GM12864 (cell line): ENCODE results near the gene ALG12.

Source experiments
- DNase-seq: peaks from one replicate; pipeline ENCODE4 v3.0.0-alpha.2; 2011; ENCODE audit warnings: low read depth
- H3K4me3 ChIP-seq: 2 replicates; pipeline ENCODE4 v1.5.1; 2011; ENCODE audit warnings: mild to moderate bottlenecking, low read depth, low read length, control low read depth
- TF ChIP-seq, protein P1 (sequence below): IDR thresholded peaks from 2 replicates; pipeline ENCODE4 v1.5.1; 2011; ENCODE audit warnings: low read depth, mild to moderate bottlenecking, moderate library complexity, low read length, control low read depth, inconsistent platforms; ENCODE audit errors: missing control alignments

Gene ALG12

DNA sequence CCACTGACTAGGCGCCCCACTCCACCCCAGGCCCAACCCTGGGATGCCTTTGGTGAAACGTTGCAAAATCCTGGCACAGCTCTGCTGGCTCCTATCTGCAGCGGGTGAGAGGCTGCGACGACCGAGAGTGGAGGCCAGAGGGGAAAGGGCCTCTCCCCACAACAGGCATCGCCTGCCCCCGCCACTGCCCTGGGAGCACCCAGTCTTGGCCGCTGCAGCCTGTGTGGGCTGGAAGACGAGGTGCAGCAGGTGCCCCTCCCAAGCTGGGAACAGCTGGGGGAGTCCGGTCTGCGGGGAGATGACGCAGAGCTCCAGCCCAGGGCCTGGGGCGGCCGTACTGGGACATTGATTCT, 38.2 kb upstream of the ALG12 start:
- DNase-seq = no peak
- H3K4me3 ChIP-seq = no peak overlapping the region
- TF ChIP-seq, protein P1, sequence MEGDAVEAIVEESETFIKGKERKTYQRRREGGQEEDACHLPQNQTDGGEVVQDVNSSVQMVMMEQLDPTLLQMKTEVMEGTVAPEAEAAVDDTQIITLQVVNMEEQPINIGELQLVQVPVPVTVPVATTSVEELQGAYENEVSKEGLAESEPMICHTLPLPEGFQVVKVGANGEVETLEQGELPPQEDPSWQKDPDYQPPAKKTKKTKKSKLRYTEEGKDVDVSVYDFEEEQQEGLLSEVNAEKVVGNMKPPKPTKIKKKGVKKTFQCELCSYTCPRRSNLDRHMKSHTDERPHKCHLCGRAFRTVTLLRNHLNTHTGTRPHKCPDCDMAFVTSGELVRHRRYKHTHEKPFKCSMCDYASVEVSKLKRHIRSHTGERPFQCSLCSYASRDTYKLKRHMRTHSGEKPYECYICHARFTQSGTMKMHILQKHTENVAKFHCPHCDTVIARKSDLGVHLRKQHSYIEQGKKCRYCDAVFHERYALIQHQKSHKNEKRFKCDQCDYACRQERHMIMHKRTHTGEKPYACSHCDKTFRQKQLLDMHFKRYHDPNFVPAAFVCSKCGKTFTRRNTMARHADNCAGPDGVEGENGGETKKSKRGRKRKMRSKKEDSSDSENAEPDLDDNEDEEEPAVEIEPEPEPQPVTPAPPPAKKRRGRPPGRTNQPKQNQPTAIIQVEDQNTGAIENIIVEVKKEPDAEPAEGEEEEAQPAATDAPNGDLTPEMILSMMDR = no peak

DNA sequence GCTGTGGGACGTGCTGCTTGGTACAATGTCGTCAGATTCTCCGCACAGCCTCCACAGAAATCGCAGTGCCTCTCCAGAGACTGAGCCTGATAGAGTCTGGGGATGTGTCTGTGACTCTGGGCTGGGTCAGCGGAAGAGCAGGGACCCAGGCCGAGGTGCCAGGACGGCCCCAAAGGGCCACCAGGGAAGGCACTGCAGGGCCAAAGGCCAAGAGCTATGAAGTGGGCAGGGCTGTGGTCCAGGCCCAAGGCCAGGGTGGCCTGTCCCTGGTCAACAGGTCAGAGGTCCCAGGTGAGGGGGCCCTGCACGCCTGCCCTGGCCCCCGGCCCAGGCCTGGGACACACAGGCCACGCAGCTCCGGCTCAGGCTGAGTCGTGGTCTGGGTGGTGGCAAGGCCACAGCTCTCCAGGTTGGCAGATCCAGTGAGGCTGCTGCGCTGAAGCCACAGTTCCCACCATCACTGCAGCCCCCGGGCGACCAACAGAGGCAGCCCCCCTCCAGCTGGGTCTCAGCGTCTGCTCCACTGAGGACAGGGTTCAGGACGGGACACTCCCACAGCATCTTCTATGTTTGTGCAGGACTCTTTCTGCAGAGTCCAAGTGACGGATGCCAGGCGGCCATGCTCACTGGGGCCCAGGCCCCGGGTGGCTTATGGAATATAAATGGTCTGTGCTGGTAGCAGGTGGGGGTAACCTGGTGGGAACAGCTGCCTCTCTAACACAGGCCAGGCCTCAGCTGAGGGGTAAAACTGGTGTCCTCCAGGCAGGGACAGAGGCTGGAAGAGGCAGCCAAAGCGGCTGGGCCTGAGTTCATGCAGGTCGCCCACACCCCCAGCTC, 37.6 kb upstream of the ALG12 start:
- no peak overlapping the region for H3K4me3 ChIP-seq
- TF ChIP-seq, protein P1 = no peak
- DNase-seq = no peak

DNA sequence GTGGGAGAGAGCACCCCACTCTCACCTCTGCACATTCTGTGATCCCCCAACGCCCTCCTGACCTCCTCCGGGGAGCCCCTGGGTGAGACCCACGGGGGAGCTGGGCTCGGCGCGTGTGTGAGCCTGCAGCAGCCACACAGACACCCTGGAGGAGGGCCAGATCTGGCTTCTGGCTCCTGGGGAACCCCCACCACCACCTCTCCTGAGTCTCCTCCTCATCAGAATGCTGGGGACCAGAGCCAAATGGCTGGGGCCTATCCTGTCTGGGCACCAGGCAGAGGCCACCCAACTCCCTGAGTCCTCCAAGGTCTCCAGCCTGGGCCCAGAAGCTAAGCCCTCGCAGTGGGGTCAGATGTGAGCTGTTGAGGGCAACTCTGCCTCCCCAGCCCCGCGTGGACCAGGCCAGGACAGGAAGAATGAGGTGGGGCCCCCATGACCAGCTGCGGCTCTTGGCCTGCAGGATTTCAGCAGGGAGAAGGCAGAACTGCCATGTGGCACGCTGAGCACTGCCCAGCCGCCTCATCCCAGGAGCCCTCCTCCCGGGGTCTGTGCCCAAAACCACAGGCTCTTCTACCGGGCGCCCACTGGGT, 36.8 kb upstream of the ALG12 start:
- no peak overlapping the region for H3K4me3 ChIP-seq
- no peak for DNase-seq
- TF ChIP-seq, protein P1 = no peak

DNA sequence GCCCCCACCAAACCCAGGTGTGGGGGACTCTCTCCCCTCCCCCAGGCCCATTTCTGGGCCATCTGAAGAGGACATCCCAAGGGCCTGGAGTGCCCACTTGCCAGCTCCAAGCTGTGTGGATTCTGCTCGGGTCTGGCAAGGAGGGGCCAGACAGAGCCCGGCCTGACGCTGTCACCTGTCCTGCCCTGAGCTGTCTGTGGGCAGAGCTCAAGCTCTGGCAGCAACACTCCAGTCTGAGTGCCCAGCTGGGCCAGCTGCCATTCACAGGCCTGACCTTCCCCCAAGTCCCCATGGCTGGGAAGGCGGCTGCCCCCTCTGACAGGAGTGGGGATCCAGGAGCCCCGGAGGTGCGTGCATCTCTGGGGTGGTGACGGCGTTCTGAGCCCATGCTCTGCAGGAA, 36.1 kb upstream of the ALG12 start:
- DNase-seq = no peak
- H3K4me3 ChIP-seq = no peak overlapping the region
- TF ChIP-seq, protein P1 = no peak

DNA sequence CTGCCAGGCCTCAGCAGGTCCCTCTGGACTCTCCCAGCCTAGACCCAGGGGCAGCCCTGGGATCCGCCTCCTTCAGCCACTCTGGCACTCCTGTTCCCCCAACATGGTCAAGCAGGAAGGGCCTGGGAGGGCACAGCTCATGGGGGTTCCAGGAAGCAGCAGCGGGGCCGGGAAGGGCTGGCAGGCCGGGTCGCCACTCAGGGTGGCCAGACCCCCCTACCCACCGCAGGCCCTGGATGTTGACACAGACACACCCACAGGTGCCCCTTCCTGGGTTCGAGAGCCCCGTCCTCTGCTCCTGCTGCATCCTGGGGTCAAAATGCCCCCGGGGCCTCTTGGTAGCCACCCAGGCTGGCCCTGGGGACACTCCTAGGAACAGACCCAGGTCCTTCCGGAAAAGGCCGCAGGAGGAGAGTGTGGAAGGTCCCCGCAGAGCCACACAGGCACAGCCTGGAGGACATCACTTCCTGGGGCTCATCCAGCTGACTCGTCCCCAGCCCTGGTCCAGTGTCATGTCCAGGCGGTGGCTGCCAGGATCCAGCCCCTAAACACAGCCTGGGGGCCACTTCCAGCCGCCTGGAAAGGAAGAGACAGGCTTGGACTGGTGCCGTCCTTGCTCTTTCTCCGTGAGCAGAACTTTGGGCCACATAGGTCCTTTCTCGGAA, 35.6 kb upstream of the ALG12 start:
- no peak for DNase-seq
- TF ChIP-seq, protein P1 = no peak
- no peak overlapping the region for H3K4me3 ChIP-seq

DNA sequence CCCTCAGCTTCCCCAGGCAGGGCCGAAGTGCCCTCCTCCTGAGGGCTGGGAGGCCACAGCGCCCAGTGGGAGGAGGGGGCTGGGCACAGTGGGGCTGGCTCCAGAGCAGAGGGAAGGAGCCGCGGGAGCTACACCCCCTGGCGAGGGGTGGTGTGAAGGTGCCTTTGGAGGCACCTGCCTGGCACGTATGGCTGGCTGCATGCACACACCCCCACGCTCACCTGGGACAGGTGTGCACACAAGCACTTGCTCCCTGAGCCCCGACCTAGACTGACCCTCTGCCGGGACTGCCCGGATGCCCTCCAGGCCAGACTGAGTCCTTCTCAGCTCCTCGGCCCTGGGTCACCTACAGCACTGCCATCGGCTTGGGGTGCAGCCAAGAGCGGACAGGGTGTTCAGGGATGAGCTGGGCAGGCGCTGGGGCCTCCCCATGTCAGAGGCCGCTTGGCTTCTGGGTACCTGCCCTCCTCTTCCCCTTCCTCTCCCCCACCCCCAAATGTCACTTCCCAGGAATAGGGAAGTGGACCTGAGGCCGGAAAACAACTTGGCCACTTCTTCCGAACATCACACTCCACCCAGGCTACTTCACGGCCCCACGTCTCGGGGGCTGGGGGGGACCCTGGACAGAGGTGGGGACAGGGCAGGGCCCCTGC, 34.9 kb upstream of the ALG12 start:
- no peak overlapping the region for H3K4me3 ChIP-seq
- no peak for DNase-seq
- TF ChIP-seq, protein P1 = no peak
